Nasal cavity respiratory epithelium epithelial cell of viscerocranial mucosa (primary cell): ENCODE results near the gene CCDC47. TPM values are rescaled to one million over a fixed set of nuclear protein-coding genes. Genes with fewer than 3 reads are reported as not detected.

Source experiments
- total RNA-seq: library from RNA; depleted of rRNA; stranded (reverse); fragments of >200 nt; gene quantifications from 2 replicates; pipeline ENCODE4 v1.2.3, GENCODE V29; 2014

Gene CCDC47, protein sequence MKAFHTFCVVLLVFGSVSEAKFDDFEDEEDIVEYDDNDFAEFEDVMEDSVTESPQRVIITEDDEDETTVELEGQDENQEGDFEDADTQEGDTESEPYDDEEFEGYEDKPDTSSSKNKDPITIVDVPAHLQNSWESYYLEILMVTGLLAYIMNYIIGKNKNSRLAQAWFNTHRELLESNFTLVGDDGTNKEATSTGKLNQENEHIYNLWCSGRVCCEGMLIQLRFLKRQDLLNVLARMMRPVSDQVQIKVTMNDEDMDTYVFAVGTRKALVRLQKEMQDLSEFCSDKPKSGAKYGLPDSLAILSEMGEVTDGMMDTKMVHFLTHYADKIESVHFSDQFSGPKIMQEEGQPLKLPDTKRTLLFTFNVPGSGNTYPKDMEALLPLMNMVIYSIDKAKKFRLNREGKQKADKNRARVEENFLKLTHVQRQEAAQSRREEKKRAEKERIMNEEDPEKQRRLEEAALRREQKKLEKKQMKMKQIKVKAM
- 142 and 214 TPM in 2 replicates for total RNA-seq

DNA sequence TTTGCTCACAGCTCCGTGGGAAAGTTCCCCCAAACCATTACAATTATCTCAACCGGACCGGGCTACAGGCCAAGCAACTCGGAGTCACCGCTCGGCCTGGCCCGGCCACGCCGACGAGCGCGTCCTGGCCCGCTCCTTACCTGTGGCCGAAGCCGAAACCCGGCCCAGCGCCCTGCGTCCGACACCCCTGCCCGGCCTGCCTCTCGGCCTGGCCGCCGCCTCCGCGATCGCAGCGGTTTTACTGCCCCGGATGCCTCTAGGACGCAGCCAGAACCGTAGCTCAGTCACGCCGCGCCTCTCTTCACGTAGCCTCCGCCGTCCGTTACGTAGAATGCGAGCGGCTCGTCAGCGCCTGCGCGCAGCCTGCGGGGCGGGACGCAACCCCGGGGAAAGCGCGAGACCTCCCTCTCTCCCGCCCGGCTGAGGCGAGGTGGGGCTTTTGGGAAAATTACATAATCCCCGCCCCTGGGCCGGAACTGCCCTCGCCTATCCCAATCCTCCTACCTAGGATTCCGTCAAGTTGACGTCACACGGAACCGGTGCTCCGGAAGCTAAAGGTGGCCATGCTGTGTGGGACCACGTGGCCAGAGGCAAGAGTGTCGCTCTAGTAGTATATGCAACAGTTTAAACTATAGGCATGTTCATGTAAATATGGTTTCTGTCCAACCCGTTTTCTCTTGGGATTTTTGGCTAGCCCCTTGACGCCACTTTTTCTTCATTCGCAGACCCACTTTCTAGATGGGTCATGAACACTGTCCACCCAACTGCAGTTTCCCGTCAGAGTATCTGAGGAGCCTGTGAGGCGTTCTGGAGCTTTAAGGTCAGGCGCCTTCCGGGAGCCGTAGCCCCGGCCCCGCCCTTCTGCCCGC is at the start of gene CCDC47:
CCDC47 (minus strand) TSS at position 326 of the 869 bp plus-strand sequence. CDS start 7,422 bp downstream, outside the sequence.

DNA sequence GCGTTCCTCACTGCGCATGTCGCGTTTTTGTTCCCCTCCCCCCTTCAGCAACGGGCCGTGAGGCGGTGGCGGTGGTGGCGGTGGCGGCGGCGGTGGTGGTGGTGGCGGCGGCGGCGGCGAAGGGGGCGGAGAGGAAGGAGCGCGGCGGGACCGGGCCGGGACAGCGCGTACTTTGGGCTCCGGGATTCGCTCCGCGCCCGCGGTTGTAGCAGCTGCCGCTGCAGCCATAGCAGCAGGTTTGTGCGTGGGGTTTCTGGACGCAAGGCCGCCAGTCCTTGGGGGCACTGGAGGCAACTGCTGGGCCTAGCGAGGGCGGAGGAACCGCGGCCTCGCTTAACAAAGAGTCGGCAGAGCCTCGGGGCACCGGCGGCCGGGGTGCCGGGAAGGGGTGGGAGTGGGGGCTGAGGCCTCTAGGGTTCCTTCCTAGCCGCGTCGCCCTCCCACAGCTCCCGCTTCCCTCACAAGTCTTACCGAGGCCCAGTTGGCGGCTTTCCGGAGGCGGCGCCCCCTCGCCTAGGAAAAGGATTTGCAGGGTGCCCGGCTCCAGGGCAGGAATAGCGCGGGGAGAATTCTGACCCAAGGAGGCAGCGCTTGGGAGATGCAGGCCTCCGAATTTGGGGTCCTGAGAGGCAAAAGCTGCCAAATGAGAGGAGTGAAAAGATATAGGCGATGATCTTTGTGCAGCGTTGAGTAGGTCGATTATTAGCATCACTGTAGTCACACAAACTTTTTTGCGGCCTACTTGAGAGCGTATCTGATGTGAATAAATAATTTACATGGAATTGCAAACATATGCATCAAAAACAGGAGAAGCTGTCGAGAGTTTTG is 958 bp upstream of the CCDC47 start, which contains the start of gene DDX42:
DDX42 (plus strand) TSS at position 30 of the 828 bp plus-strand sequence. CDS start 12,880 bp downstream, outside the sequence.

DNA sequence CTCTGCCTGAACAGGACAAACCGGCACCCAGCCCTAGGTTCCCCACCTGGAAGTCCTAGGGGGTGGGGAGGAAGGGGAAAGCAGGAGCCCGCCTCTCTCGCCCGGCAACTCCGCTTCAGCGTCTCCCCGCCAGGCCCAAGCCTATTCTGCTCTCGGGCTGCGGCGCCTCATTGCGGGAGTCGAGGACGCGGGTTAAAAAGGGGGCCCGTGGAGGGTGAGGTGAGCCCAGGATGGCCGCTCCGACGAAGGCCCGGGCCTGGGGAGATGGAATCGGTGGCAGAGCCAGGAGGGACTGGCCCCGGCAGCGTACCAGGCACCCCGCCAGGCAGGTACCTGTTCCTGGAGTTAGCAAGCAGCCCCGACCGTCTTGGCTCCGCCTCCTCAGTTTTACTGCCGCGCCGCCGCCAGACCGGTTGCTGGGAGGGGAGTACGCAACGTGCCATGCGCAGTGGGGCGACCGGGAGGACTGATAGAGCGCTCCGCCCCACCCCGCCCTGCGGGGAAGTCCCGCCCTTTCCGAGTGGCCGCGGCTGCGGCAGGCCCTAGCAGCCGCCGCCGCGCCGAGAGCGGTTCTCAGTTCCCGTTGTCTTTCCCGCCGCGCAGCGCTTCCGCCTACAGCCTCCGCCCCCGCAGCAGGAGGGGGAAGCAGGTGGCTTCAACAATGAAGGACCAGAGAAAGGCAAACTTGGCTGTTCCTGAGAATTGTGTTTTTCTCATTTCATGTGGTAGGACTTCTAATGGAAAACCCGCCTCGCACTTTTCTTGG is 31.8 kb downstream of the CCDC47 start, which contains the start of gene STRADA:
STRADA (minus strand) TSS at position 392 of the 766 bp plus-strand sequence. CDS start 13,430 bp downstream, outside the sequence.

DNA sequence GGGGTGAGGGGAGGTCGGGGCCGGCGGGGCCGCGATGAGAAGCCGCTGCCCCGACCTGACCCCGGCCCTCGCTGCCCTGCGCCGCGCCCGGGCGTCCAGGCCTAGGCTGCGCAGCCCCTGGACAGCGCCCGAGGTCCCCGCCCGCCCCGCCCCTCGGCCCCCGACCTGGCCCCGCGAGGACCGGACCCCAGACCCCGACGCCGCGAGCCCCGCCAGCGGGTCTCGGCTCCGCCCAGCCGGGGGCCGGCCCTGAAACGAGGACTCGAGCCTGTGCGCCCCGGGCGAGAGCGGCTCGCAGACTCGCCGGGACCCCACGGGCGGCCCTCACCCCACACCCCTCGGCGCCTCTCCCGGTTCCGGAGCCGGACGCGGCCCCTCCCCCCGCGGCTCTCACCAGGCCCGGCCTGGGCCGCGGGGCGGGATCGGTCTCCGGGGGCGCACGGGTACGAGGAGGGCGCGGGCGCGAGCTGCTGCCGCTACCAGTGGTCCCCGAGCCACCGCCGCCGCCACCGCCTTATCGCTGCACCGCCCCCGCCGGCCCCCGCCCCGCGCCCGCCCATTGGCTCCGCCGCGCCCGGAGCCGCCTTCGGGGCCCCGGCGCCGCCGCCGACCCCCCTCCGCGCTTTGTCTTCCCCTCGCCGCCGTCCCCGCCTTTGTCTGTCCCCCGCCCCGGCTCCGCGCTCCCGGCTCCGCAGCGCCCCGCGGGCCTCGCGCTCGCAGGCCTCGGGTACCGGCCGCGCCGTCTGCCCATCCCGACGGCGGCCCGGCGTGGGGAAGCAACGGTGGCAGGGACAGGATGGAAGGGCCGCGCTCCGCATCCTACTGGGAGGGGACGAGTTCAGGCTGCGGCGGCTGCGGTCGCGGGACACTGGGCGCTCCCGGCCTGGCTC is 73.5 kb downstream of the CCDC47 start, which contains the start of gene LIMD2:
LIMD2 (minus strand) TSS at position 488 of the 890 bp plus-strand sequence. CDS start 827 bp downstream, outside the sequence.

Other genes starting within 250 kb of the CCDC47 start
- 11.3 and 34.3 TPM in 2 replicates for gene DCAF7, start 223.1 kb downstream of the CCDC47 start, total RNA-seq
- 14.6 and 16.4 TPM in 2 replicates for gene TACO1, start 172.7 kb downstream of the CCDC47 start, total RNA-seq
- 9.9 and 16.1 TPM in 2 replicates for gene MAP3K3, start 151.2 kb downstream of the CCDC47 start, total RNA-seq
- gene LIMD2, start 73.5 kb downstream of the CCDC47 start, total RNA-seq: 0.34 and 4.1 TPM in 2 replicates
- 11.3 and 18.2 TPM in 2 replicates for gene STRADA, start 31.8 kb downstream of the CCDC47 start, total RNA-seq
- 70.4 and 116 TPM in 2 replicates for gene DDX42, start 573 bp upstream of the CCDC47 start, total RNA-seq
- gene PSMC5, start 53.8 kb upstream of the CCDC47 start, total RNA-seq: 54.7 and 64.1 TPM in 2 replicates
- 46.3 and 111 TPM in 2 replicates for gene FTSJ3, start 54.1 kb upstream of the CCDC47 start, total RNA-seq
- 76.6 and 105 TPM in 2 replicates for gene SMARCD2, start 69.1 kb upstream of the CCDC47 start, total RNA-seq
- gene CSH2, start 100.1 kb upstream of the CCDC47 start, total RNA-seq: not detected in 2 replicates
- not detected in 2 replicates for gene GH2, start 108.3 kb upstream of the CCDC47 start, total RNA-seq
- not detected in 2 replicates for gene CSH1, start 123.0 kb upstream of the CCDC47 start, total RNA-seq
- gene CSHL1, start 137.7 kb upstream of the CCDC47 start, total RNA-seq: not detected in 2 replicates
- not detected in 2 replicates for gene GH1, start 145.2 kb upstream of the CCDC47 start, total RNA-seq
- not detected in 2 replicates for gene CD79B, start 158.7 kb upstream of the CCDC47 start, total RNA-seq
- 0.07 and 0.68 TPM in 2 replicates for gene SCN4A, start 199.3 kb upstream of the CCDC47 start, total RNA-seq
- not detected in 2 replicates for gene PRR29, start 224.8 kb upstream of the CCDC47 start, total RNA-seq
- gene ICAM2, start 247.0 kb upstream of the CCDC47 start, total RNA-seq: under 0.01 and 0.64 TPM in 2 replicates